Suppressor macrophage (primary cell): Measurements from ENCODE around the gene TMEM74B.

Experiments used
- DNase-seq, 4 experiments: peaks; one replicate each; pipeline ENCODE4 v3.0.0-alpha.2; 2020 to 2022

TMEM74B gene

DNA sequence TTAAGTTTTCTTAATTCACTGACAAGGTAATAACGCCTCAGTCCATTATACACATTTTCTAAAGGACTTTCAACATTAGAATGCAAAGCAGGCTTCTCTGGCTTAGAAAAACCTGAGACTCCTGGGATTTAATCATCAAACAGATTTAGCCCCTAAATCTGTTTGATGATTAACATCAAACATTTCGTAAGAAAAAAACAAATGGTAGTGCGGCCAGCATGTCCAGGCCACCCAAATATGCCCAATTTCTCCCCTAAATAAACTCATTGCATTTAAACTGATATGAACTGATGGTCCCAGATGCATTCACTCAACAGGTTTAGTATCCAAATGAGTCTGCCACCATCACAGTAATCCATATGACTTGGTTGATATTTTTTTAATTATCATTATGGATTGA is 6.2 kb downstream of the TMEM74B start:
- DNase-seq: no peak

- DNase-seq: no peak
These were observed 6.7 kb downstream of the TMEM74B start for GRCh38 chr20:1178103-1178502.

DNA sequence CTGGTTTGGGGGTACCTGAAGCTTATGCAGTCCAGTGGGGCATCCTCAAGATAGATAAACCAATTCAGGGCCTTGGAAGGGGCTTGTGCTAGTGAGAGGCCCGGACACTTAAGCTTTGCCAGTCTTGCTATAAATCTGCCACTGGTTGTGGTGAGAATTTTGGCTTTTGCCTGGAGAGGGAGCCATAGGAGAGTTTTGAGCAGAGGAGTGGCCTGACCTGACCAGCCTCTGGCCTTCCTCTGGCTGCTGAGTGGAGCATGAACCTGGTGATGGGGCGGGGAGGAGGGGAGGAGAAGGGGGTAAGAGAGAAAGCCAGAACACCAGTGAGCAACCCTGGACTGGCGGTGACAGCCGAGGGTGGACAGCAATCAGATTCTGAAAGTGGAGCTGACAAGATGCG is 7.1 kb downstream of the TMEM74B start:
- peak in 3 of 4 experiments; percentile 8 to 29 (median 13) for DNase-seq

GRCh38 chr20:1174787-1175186 is 10.0 kb downstream of the TMEM74B start:
- no peak for DNase-seq

GRCh38 chr20:1173698-1174097 is 11.1 kb downstream of the TMEM74B start:
- no peak for DNase-seq

GRCh38 chr20:1171461-1172093 is 13.2 kb downstream of the TMEM74B start:
- DNase-seq: peak in 3 of 4 experiments; percentile 17 to 53 (median 45)

GRCh38 chr20:1169224-1169623 is 15.6 kb downstream of the TMEM74B start:
- no peak for DNase-seq

DNA sequence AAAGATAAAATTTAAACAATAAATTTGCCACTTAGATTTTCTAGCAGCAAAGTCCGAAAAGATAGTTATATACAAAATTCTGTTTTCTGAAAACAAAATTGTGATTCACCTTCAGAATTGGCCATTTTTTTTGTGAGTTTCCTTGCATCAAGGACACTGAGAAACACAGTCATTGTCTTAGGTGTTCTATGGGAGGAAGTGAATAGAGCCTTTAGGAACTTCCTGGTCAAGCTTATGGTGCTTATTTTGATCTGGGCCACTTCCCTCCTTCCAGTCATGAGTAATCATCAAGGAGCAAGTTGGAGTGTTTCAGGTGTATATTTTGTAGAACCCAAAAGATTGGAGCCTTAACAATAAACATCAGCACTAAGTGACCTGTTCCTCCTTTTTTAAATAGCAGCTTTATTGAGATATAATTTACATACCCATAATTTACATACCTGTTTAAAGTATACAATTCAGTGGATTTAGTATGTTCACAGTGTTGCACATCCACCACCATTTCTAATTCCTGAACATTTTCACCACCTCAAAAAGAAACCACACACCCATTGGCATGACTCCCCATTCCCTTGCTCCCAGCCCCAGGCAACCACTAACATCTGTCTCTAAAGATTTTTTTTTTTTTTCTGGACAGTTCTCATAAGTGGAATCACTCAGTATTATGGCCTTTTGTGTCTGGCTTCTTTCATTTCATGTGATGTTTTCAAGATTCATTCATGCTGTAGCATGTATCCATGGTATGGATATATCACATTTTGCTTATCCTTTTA is 17.6 kb downstream of the TMEM74B start:
- DNase-seq: no peak

GRCh38 chr20:1165941-1166340 is 18.8 kb downstream of the TMEM74B start:
- DNase-seq: no peak

DNA sequence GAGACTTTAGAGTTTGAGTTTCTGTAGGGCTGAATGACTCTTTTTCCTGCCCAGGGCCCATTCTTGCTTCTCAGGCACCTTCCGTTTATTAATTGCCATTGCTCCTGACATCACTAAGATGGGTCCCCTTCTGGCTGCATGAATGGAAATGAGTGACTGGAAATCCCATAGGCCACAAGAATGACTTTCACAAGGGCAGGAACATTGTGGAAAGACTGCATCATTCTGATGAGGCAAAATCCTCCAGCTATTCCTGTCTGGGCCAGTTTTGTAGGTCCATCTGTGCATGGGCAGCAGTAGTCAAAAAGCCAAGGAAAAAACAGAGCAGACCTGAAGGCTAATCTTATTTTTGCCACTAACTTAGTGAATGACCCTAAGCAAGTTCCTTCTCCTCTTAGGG is 19.3 kb downstream of the TMEM74B start:
- DNase-seq: no peak

- DNase-seq: no peak
These were observed 19.9 kb downstream of the TMEM74B start for GRCh38 chr20:1164871-1165270.

GRCh38 chr20:1163653-1164052 is 21.1 kb downstream of the TMEM74B start:
- DNase-seq: no peak

GRCh38 chr20:1163105-1163504 is 21.7 kb downstream of the TMEM74B start:
- DNase-seq: no peak

GRCh38 chr20:1160991-1161390 is 23.8 kb downstream of the TMEM74B start:
- DNase-seq: no peak

- DNase-seq: no peak
These were observed 24.3 kb downstream of the TMEM74B start for GRCh38 chr20:1160496-1160895.

DNA sequence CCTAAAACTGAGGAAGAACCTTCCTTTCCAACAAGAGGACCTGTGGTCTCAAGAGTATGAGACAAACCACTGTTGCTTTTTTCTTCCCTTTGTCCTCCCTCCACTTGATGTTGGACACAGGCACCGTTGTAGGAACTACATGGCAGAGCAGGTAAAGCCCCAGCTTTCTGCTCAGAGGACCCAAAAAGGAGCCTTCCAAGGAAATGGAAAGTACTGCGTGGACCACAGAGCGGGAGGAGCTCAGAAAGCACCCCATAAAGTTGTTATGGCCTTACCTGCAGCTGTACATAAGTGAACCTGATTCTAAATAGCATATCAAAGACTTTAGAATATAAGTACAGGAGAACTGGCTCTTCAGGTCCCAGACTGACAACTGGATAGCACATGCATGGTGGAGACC is 29.4 kb downstream of the TMEM74B start:
- no peak for DNase-seq

DNA sequence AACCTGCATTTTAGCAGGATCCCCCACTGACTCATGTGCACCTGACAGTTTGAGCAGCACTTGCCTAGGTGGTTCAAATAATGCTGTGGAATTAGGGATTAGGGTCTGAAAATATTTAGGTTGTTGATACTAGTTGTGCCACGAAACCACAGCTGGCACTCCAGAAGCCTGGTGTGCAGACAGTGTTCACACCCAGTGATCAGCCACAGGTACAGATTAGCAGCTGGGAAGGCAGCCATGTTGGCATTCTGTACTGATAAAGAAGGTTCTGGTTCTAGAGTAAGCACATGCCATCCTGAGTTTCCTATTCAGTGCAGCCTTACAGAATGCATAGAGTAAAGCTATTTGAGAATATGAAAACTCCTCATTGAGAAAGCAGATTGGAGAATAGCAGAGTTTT is 30.1 kb downstream of the TMEM74B start:
- no peak for DNase-seq

DNA sequence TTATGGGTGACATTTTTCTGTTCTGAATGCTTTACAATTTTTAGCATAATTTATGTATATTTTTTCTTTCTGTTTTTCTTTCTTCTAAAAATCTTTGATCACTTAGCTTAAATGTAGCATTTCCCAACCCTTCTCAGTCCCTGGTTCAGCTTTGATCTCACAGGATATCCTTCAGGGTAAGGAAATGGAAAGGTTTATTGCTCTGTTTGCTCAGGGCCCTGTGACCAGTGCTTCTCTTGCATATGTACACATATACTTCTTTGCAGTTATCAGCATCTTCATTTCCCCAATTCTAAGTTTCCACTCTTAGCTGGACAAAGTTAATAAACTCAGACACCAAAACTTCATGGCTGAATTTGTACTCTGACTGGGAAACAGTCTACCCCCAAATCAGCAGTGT is 30.6 kb downstream of the TMEM74B start:
- DNase-seq: peak in 2 of 4 experiments; percentile 16 to 27

DNA sequence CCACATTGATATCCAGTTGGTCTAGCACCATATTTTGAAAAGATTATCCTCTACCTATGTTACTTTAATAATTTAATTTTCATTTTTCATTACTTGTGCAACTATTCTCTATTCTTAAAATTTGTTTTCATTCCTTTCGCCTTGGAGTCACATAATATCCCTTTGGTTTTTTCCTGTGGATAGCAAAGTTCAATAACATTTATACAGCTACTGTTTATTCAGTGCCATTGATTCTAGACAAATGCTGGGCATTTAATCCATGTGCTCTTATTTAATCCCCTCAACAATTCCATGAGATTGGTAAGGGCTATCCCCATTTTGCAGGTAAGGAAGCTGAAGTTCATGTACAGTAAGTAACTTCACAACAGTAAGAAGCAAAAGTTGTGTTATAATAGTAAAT is 33.8 kb downstream of the TMEM74B start:
- DNase-seq: no peak

GRCh38 chr20:1150218-1150617 is 34.6 kb downstream of the TMEM74B start:
- DNase-seq: peak; percentile 29 to 70 (median 55)

DNA sequence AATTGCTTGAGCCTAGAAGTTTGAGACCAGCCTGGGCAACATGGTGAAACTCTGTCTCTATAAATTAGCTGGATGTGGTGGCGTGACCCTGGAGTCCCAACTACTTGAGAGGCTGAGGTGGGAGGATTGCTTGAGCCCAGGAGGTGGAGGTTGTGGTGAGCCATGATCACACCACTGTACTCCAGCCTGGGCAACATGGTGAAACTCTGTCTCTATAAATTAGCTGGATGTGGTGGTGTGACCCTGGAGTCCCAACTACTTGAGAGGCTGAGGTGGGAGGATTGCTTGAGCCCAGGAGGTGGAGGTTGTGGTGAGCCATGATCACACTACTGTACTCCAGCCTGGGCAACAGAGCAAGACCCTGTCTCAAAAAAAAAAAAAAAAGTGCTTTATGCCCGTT is 35.0 kb downstream of the TMEM74B start:
- DNase-seq: peak in 1 of 4 experiments; percentile 10

DNA sequence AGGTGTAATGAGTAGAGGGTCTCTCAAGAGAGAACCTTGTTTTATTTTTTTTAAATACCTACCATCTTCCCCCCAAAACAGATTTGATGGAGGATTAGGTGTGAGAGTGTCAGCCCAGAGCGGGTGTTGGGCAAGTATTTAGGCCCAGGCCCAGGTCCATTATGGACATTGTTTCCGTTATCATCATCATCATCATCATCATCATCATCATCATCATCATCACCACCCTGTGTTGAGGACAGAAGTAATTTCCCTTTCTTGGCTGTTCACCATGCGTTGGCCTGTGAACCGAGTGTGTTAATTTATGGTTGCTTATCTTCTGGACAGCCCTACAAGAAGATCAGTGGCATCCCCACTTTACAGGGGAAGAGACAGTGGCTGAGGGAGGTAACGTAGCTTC is 37.8 kb downstream of the TMEM74B start:
- DNase-seq: no peak

DNA sequence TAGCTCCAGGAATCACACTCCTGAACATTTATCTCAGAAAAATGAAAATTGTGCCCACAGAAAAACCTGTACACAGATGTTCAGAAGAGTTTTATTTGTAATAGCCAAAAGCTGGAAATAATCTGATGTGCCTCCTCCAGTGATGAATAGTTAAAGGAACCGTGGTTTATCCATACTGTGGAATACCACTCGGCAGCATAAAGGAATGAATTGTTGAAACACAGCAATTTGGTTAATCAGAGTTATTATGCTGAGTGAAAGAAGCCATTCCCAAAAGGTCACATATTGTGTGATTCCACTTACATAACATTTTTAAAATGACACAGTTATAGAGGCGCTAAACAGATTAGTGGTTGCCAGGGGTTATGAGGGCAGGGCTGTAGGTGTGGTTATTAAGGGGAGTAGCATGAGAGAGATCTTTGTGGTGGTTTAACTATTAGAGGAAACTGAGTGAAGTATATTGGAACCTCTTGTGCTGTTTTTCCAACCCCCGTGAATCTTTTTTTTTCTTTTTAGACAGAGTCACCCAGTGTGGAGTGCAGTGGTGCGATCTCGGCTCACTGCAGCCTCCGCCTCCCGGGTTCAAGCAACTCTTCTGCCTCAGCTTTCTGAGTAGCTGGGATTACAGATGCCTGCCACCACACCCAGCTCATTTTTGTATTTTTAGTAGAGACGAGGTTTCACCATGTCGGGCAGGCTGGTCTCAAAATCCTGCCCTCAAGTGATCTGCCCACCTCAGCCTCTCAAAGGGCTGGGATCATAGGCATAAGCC is 40.2 kb downstream of the TMEM74B start:
- DNase-seq: no peak

DNA sequence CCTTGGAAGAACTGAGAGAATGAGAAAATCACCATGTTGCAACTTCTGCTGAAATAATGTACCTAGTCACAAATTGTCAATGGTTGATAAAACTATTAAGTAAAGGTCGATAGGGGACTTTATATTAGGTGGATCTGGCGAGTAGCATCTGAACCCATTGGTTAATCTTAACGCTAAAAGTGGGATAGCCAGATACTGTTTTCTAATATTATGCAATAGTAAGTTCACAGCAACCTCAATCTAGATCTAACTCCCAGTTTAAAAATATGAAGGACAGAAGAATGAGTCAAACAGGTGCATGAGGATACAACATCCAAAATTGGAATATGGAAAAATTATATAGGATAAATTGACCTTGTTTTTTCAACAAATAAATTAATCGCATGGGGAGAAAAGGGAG is 47.5 kb downstream of the TMEM74B start:
- no peak for DNase-seq
